Embryonic facial prominence (tissue), 1 donor: ENCODE measurements around the gene SEMA4C.
"Not testable (repeated sequence)": the region's sequence is repeated elsewhere in the genome, so short reads cannot be mapped to it uniquely, and the experiment has no call there.

ENCODE experiments used
- DNase-seq: peaks from one replicate; pipeline ENCODE4 v3.0.0-alpha.2; 2016; ENCODE audit errors: extremely low spot score

SEMA4C gene

GRCh38 chr2:96866586-96866985, 3.3 kb downstream of the SEMA4C start:
- DNase-seq = no peak

DNA sequence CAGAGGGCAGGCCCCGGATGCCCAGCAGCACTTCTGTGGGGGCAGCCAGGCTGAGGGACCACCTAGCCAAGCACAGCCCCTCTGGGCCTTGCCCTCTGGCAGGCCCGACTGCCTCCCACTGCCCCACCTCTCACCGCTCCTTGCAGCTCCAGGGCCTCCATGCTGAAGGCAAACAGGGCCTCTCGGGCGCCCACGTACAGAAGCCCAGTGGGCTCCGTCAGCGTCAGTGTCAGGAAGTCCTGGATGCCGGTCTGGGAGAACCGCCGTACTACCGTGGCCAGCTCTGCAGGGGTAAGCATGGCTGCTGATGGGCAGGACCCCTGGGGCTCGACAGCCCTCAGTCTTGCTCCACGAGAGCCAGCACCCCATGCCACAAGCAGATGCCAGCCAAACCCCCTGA, 3.7 kb downstream of the SEMA4C start:
- DNase-seq = no peak

GRCh38 chr2:96865654-96866053, 4.2 kb downstream of the SEMA4C start:
- DNase-seq = no peak

DNA sequence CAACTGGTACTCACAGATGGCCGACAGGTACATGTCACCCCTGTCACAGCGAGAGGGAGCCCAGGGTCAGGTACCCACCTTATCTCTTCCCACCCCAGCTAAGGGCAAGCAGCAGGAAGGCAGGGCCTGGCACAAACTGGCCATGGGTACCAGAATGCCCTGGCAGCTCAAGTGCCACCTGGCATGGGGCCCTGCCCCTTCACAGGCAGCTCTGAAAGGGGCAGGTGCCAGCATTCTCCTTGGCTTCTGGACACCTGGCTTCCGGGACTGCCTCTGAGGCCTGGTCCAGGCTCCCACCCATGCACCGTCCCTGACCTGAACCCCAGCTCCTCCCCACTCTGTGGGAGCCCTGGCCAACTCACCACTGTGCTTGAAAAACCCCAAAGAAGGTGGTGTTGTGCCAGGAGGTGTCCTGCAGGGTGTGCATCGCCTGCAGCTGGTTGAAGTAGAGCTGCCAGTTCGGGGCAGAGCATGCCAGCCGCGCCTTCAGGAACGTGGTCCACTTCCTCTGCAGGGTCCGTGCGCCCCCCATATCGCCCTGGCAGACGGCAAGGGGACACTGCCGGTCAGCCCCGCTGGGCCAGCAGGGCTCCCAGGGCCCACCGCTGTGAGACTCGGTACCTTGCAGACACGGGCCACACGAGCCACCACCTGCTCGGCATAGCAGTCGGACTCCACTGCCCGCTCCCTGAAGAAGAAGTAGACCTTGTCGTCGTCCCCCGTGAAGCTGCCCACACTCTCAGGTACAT, 5.4 kb downstream of the SEMA4C start:
- no peak for DNase-seq

GRCh38 chr2:96863575-96864342, 6.1 kb downstream of the SEMA4C start:
- DNase-seq = no peak

GRCh38 chr2:96863056-96863455, 6.8 kb downstream of the SEMA4C start:
- DNase-seq = not testable (repeated sequence)

DNA sequence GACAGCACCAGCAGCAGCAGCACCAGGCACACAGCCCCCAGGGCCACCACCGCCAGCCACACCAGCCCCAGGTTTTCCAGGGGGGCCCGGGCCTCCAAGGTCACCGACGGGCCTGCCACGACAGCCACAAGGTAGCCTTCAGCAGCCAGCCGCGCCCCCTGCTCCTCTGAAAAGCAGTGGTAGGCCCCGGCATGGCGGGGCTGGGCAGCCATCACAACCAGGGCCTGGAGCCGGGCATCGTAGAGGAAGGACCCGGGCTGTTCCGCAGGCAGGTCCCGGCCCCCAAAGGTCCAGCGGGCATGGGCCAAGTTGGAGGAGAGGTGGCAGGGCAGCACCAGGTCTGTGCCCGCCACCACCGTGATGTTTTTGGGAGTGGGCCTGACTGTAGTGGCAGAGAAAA, 8.8 kb downstream of the SEMA4C start:
- no peak for DNase-seq

DNA sequence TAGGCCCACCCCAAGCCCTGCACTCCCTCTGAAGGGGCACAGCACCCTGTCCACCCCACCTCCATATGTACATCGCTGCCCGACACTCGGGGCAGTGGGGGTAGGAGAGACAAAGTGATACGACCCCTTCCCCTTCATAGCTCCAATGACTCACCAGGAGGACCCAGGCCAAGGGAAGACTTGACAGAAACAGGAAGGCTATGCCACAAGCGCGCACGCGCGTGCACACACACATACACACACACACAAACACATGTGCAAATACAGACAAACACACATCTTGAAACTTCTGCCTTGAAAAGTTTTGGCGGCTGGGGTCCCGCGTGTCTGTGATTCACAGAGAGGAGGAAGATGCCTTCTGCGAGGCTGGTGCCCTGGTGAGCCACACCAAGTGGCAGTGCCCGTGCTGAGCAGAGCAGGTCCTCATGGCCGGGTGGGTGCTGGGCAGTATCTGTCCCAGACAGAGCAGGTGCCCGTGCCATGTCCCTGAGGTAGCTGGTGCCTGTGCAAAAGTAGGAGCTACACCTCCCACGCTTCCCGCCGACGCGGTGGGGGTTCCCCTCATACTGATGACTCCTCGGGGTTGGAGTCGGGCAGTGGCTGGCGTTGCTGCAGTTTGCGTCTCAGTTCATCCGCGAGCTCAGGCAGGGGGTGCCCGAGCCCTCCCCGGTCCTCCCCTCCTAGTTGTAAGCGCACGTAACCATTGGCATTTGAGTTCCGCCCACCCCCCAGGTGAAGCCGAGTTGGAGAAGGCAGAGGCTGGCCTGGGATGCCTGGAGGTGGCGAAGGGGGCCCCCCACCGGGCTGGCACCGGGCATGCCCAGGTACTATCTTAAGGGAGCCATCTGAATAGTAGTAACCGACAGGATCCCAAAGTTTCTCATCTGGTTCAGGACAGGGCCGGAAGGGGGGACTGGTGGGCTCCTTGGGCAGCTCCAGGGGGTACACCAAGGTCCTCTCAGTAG, 9.5 kb downstream of the SEMA4C start:
- DNase-seq = no peak

GRCh38 chr2:96859681-96860064, 10.2 kb downstream of the SEMA4C start:
- no peak for DNase-seq

- DNase-seq = no peak
These were observed 10.7 kb downstream of the SEMA4C start for GRCh38 chr2:96859099-96859649.

GRCh38 chr2:96857667-96858372, 12.1 kb downstream of the SEMA4C start, which contains the start of gene ANKRD39:
Gene ANKRD39 (minus strand): TSS chr2:96858016. CDS start chr2:96857987, 29 bp downstream.
- peak; percentile 97 for DNase-seq

DNA sequence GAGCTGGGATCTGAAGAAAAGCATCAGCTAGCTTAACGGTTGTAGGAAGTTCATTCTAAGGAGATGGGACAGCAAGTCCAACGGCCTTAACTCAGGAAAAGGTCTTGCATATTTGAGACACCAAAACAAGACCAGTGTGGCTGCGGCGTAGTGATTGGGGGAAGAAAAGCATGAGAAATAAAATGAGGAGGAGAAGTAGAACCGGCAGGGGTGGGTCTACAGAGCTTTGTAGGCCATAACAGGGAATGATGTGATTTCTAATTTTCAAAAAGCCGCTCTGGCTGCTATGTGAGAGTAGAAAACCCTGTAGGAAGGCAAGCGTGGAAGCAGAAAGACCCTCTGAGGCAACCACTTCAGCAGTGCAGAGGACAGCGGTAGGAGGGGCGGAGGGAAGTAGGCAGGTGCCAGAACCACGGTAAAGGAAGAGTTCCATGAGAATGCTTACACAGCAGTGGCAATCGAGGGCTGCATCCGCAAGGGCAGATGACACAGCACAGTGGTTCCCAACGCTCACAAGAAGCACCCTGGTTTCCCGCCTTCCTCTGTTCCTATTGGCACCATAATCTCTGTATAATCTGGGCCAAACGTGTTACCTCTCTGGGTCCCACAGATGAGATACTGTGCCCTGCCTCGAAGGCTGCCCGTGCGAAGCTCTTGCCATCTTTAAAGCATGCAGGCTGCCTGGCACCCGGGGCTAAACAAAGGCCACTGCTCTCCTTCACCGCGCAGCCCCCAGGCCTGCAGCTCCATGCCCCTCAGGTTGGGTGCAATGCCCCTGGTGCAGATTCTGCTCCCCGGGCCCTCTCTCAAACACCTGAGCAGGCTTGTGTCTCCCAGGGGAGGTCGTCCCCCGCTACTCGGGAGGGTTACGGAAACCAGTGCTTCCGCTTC, 12.9 kb downstream of the SEMA4C start:
- no peak for DNase-seq

DNA sequence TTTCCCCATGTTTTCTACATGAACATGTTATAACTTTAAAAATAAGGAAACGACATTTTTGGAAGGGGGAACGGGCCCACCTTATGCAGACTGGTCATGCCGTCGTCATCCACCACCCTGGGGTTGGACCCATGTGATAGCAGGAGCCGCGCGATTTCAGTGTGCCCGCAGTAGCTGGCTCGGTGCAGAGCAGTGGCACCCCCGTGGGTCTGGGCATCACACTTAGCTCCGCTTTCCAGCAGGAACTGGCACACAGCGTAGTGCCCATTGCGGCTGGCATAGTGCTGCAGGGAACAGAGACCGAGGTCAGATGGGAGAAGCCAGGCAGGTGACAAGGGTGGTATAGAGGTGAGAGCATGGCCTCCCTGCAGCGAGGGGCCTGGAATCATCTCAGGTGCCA, 16.6 kb downstream of the SEMA4C start:
- no peak for DNase-seq

DNA sequence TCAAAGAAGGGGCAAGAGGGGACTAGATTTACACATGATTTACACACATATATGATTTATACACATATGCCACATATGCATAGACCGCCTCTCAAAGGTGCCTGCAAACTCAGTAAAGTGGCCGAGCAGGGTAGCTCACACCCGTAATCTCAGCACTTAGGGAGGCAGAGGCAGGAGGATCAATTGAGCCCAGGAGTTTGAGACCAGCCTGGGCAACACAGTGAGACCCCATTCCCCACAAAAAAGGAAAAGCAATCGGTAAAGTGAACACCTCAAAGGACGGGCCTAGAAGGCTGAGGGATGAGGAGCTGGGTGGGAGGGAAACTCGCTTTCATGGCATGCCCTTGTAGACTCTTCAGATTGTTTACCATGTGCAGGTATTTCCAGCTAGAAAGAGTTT, 17.2 kb downstream of the SEMA4C start:
- no peak for DNase-seq

GRCh38 chr2:96848264-96848663, 21.6 kb downstream of the SEMA4C start:
- no peak for DNase-seq

GRCh38 chr2:96847586-96847985, 22.3 kb downstream of the SEMA4C start:
- DNase-seq = no peak

DNA sequence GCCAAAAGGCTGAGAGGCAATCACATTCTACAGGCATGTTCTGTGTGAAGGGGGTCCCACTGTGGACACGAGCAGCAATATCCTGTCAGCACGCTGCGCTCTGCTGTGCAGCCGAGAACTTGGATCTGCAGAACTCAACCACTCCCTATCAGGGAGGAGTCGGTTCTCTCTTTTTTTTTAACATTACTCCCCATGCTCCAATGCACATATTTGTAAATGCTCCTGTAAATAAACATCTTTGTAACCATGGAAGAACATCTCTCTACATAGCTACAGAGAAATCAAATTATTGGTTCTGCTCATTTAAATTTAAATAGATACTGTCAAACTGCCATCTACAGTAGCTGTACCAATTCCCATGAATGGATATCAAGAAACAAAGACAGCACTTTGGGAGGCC, 23.1 kb downstream of the SEMA4C start:
- DNase-seq = no peak

GRCh38 chr2:96844405-96844808, 25.5 kb downstream of the SEMA4C start:
- DNase-seq = no peak

- no peak for DNase-seq
These were observed 26.2 kb downstream of the SEMA4C start, which contains the start of gene ANKRD23 for GRCh38 chr2:96843538-96844268. Gene ANKRD23 (minus strand): TSS chr2:96844021. CDS start chr2:96843992, 29 bp downstream.
